GM06990 (cell line): ENCODE measurements around the gene MICAL3.
"Not testable (repeated sequence)": the region's sequence is repeated elsewhere in the genome, so short reads cannot be mapped to it uniquely, and the experiment has no call there.

Source experiments
- DNase-seq: peaks from one replicate; pipeline ENCODE4 v3.0.0-alpha.2; 2011; ENCODE audit not compliant: insufficient read length; ENCODE audit errors: extremely low read depth
- H3K27me3 ChIP-seq: replicated peaks from 2 replicates; pipeline ENCODE4 v1.6.0; 2011; ENCODE audit warnings: low read length; ENCODE audit not compliant: control insufficient read depth, insufficient read depth
- H3K36me3 ChIP-seq: 2 replicates; pipeline ENCODE4 v1.5.1; 2011; ENCODE audit warnings: low read length; ENCODE audit not compliant: control insufficient read depth, insufficient read depth
- H3K4me3 ChIP-seq: replicated peaks from 2 replicates; pipeline ENCODE4 v1.5.1; 2011; ENCODE audit warnings: low read depth, mild to moderate bottlenecking, control low read depth, low read length
- CTCF ChIP-seq: IDR thresholded peaks from 2 replicates; pipeline ENCODE4 v1.5.1; 2011; ENCODE audit warnings: low read length, control low read depth, mild to moderate bottlenecking, inconsistent platforms; ENCODE audit not compliant: insufficient read depth, poor library complexity, severe bottlenecking

Gene MICAL3

GRCh38 chr22:18012531-18012930 lies 11.8 kb downstream of the MICAL3 start:
- TF ChIP-seq CTCF: no peak
- Histone ChIP-seq H3K27me3 (no peaks in the 10 kb centered on the region), H3K36me3 (no peaks in the 10 kb centered on the region), H3K4me3 (no peak overlapping the region)
- no peak for DNase-seq

- no peak overlapping the region for H3K4me3 ChIP-seq
- no peak for TF ChIP-seq CTCF
Observed at GRCh38 chr22:18010266-18010665, 14.1 kb downstream of the MICAL3 start.

GRCh38 chr22:18008136-18008535 lies 16.2 kb downstream of the MICAL3 start:
- Histone ChIP-seq H3K4me3 (no peak overlapping the region), H3K27me3 (no peaks in the 10 kb centered on the region), H3K36me3 (no peaks in the 10 kb centered on the region)
- DNase-seq: no peak
- no peak for TF ChIP-seq CTCF

More at GRCh38 chr22:18010266-18010665, 14.1 kb downstream of the MICAL3 start:
- Histone ChIP-seq H3K36me3 (no peaks in the 10 kb centered on the region), H3K27me3 (no peaks in the 10 kb centered on the region)
- DNase-seq: no peak

GRCh38 chr22:18005201-18005926 lies 19.0 kb downstream of the MICAL3 start:
- no peak for DNase-seq
- Histone ChIP-seq H3K4me3 (no peak overlapping the region), H3K27me3 (no peaks in the 10 kb centered on the region), H3K36me3 (no peaks in the 10 kb centered on the region)
- TF ChIP-seq CTCF: no peak

GRCh38 chr22:18001894-18002315 lies 22.5 kb downstream of the MICAL3 start:
- DNase-seq, H3K36me3 ChIP-seq, H3K27me3 ChIP-seq: not testable (repeated sequence)
- peak overlapping the region; percentile 62 for H3K4me3 ChIP-seq

- Histone ChIP-seq H3K27me3 (no peaks in the 10 kb centered on the region), H3K36me3 (no peaks in the 10 kb centered on the region), H3K4me3 (peak overlapping the region; percentile 62)
- peak; percentile 33 for TF ChIP-seq CTCF
- peak; percentile 94 for DNase-seq
Observed at GRCh38 chr22:18001040-18001893, 23.1 kb downstream of the MICAL3 start.
